COLO668 (cell line): ENCODE data around the gene LTBP3.

ENCODE experiments used
- DNase-seq: peaks from one replicate; lab custom pipeline; 2025; ENCODE audit not compliant: unreplicated experiment; lab: John Stamatoyannopoulos, UW

The LTBP3 gene

DNA sequence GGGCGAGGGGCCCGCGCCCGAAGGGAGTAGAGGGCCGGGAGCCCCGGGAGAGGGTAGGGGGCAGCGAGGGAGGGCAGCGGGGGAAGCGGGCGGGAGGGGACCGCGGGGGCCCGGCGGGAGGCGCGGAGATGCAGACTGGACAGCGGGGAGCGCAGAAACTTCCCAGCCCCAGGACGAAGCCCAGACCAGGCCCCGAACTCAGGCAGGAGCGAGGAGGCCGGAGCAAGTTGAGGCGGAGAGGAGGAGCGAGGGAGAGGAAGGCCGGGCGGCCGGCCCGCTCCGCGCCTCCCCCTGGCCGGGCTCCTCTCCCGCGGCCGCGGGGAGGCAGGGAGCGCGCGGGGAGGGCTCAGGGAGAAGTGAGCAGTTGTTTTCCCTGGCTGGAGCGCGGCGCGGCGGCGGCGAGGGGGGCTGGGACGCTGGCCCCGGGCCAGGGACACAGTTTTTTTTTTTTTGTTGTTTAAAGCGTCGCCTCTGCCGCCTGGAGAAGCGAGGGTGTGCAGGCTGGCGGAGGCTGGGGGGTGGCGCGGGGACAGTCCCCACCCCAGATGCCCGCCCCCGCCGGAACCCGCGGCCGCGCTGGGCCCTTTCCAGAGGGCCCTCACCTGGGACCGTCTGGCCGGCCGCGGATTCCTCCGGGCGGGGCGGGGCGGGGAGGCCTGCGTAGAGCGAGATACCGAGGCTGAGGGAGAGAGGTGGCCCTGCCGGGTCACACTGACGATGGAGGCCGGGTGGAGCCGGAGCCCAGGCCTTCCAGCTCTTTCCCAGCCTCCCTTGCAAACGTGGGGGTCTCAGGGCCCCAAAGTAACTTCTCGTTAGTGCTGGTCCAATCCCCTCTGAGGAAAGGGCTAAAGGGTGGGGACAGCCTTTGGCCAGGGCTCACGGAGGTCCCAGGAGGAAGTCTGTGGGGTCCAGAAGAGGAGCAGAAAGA lies at the start of gene LTBP3:
Gene LTBP3 (minus strand): TSS at position 358 of the 928 bp plus-strand sequence. CDS start 400 bp downstream, outside the sequence.
- DNase-seq, result peak; percentile 70

DNA sequence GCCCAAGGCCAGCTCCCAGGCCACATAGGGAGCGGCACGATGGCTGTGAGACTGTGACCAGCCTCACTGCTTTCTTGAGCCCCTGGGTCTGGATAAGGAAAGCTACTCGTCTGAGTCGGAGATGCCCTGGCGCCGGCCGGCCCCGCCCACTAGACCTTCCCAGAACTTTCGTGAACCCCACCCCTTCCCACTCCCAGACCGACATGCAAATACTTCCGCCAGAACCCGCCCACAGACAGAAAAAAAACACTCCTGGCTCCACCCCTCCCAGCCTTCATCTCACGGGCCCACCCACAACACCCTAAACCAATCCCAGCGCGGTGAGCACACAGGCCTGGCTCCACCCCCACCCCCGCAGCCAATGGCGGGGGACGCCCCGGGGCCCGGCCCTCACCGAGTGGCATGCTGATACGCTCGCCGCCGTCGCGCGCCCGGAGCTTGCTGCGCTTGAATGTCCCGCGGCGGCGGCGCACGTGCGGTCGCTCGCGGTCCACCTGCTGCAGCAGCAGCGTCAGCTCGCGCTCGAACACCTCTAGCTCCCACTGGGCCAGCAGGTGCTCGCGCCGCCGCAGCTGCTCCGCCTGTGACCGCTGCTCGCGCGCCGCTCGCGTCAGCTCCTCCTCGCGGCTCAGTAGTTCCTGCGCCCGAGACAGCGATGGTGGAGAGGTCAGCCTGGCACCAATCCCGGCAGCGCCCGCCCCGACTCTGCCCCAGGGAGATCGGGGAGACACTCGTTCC lies 48.9 kb upstream of the LTBP3 start:
- no peak for DNase-seq

DNA sequence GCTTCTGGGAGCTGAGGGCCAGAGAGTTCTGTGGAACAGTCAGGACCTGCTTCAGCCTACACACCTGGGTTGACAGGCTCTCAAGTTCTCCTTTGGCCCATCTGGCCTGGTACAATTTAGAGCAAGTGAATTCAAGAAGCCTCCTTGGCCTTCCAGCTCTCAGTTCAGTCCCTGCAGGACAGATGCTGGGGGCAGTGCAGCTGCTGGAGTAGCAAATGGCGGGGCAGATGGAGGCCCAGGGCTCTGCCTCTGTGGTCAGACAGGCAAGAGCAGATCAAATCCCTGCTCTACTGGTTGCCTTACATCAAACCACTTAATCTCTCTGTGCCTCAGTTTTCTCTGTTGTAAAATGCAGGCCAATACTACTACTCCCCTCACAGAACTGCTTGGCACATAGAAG lies 46.1 kb upstream of the LTBP3 start:
- DNase-seq, result no peak

DNA sequence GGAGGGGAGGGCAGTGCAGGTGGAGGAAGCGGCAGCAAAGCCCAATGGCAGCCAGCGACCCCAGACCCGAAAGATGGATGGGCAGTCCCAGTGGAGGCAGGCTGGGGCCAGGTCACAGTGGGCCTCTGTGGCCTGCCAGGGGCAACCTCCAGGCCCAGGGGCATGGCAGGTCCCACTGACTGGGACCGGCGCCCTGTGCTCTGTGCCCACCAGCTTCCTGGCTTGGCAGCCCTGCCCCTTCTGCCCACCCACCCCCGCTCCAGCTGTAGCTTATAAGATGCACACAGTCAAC lies 41.7 kb upstream of the LTBP3 start:
- DNase-seq, result no peak

DNA sequence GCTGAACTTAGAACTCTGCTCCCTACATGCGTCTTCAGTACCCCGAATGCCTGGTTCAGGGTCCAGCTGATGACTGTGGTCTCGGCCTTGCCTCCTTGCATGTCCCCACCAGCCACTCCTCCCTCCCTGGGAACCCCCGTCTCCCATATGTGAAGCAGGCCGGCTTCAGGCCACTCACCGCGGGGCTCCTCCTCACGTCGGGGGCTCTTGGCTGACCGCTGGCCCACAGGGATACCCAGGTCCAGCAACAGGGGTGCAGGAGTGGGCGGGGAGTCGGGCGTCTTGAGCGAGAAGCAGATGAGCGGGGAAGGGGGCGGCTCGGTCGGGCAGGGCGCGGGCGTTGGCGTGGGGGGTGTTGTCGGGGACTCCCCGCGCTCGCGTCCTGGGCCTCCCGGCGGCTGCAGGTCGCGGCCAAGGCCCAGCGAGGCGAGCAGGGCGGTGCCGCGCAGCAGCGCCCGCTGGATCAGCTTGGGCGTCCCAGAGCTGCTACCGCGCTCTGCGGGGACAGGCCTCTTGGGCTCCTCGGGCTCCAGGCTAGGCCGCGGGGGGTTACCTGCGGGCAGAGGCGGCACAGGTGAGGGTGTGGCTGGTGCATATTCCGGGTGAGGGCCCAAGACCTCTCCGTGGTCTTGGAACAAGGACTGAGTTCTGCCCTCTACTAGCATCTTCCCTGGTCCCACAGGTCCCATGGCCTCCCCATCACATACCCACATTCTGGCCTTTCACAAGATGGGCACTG lies 41.2 kb upstream of the LTBP3 start:
- no peak for DNase-seq

DNA sequence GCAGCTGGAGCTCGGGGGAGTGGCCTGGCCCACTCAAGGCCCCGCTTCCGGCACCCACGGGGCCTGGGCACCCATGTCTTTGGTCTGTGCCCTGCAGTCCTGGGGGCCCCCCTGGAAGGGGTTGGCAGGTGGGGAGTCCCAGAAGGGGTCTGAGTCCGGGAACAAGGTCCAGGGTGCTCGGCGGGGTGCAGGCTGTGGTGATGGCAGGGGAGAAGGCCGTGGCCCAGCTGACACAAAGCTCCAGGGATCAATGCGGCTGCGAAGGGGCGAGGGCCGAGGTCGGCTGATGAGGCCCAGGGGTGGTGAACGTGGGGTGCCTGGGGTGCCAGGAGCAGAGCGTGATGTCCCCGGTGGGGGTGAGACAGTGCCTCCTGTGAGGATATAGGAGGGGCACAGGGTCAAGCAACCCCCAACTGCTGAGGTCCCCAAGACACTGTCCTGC lies 40.1 kb upstream of the LTBP3 start:
- DNase-seq, result no peak

DNA sequence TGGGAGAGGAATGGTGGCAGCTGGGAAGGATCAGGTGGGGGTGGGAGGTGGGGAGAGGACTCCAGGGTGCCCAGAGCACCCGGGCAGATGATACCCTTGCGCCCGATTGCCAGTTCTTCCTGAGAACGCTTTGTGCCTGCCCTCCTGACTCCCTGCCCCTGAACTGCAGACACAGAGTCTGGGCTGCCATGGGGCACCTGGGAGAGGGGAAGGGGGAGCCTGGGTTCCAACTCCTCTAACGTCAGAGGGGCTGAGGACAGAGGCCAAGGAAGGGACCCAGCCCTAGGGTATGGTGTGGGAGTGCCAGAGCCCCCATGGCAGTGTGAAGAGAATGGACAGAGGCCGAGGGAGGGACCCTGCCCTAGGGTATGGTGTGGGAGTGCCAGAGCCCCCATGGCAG lies 38.4 kb upstream of the LTBP3 start:
- no peak for DNase-seq

DNA sequence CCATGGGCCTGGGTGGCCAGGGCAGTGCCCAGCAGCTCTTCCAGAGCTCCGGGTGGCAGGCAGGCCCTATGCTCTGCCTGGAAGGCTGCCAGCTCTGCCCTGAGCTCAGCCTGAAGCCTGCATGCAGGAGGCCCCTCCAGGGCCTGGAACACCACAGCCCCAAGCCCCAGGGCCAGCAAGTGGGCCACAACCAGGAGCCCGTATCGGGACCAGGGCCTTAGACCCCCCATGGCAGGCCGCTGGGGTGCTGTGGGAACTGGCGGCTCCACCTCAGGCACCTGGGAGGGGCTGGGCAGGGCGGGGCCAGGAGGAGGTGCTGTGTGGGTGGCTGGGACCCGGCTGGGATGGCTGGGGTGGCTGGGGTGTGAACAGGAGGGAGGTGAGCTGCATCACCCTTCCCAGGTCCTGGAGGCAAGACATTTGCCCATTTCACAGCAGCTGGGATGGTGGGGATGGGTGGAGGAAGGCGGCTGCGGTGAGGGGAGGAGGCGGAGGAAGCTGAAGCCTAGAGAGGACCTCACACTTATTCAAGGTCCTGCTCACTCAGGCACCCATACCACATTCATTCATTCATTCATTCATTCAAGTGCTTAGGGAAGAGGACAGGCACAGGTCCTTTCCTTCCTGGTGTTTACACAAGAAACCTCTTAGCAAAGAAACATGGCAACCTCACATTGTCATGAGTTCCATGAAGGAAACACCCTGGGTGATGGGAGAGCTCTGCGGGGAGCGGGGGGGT lies 37.6 kb upstream of the LTBP3 start, which contains the start of gene KCNK7:
Gene KCNK7 (minus strand): TSS at position 258 of the 739 bp plus-strand sequence. CDS start 28 bp downstream, at position 230.
- no peak for DNase-seq

DNA sequence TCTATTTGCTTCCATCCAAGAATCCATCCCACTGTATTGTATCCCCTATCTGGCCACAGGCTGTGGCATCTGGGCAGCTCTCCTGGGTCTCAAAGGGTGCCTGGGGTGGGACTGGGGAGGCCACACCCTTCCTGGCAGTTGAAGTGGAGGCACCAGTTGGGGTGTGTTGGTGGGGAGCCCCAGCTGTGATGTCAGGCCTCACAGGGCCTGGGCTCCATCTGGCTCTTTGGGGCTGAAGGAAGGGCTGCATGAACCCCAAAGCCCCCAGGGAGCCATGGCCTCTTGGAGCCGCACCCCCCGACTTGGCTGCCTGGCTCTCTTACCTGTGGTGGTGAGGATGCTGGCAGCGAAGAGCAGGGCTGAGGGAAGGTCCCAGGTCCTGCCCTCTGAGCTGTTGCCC lies 37.0 kb upstream of the LTBP3 start:
- no peak for DNase-seq

DNA sequence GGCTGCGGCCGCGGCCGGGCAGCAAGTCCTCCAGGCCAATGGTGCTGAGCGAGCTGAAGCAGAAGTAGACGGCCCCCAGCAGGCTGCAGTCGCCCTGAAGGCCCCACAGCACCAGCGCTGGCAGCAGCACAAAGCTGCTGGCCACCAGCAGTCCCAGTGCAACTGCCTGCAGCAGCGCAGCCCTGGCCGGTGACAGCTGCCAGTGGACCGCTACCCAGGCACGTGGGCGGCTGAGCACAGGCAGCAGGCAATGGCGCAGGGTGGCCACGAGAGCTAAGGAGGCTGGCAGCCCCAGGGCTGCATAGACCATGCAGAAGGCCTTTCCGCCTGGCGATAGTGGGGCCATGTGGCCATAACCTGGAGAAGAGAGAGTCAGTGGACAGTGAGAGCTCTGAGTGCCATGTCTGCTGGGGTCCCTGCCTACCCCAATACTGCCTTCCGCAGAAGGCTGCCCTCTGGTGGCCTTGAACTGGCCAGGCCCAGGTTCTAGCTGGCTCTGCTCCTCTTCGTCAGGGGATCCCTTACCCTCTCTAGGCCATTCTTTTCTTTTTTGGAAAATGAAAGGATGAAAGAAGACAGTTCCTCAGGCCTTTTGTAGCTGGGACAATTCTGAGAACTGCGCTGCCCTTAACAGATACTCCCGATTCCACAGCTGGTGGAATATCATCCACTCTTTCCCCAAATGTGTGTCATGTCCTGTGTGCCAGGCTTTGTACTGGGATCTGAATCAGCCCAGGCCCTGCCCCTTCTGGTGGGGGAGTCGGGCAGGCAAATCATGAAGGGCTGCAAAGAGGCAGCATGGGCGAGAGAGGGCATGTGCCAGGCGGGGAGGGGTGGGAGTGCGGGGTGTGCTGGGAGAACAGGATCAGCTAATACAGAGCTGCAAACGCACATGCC lies 35.6 kb upstream of the LTBP3 start:
- DNase-seq, result peak; percentile 47

DNA sequence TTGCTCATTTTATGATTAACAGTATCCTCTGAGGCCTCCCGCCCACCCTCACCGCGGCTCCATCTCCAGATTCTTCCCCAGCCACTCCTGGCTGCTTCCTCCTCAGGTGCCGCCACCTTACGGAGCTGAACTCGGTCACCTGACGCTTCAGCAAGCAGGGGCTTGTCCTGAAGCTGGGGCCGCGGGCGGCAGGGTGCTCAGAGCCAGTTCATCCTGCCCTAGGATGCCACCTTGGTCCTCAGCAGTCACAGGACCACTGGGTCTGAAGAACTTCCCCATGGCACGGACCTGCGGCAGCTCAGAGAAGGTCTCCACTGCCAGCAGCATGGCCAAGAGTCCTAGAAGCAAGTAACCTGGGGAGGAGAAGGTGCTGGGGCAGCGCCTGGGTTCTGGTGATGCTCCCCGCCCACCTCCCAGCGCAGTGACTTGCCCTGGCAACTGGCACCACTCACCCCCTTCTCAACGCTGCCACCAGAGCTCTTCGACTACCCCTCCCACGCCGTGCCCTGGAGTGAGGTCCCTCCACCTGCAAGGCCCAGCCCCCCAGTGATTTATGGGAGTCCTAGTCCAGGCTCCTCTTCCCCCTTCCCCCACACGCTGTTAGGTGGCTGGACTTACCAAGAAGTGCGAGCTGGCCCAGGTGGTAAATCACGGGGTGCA lies 34.8 kb upstream of the LTBP3 start:
- DNase-seq, result no peak

DNA sequence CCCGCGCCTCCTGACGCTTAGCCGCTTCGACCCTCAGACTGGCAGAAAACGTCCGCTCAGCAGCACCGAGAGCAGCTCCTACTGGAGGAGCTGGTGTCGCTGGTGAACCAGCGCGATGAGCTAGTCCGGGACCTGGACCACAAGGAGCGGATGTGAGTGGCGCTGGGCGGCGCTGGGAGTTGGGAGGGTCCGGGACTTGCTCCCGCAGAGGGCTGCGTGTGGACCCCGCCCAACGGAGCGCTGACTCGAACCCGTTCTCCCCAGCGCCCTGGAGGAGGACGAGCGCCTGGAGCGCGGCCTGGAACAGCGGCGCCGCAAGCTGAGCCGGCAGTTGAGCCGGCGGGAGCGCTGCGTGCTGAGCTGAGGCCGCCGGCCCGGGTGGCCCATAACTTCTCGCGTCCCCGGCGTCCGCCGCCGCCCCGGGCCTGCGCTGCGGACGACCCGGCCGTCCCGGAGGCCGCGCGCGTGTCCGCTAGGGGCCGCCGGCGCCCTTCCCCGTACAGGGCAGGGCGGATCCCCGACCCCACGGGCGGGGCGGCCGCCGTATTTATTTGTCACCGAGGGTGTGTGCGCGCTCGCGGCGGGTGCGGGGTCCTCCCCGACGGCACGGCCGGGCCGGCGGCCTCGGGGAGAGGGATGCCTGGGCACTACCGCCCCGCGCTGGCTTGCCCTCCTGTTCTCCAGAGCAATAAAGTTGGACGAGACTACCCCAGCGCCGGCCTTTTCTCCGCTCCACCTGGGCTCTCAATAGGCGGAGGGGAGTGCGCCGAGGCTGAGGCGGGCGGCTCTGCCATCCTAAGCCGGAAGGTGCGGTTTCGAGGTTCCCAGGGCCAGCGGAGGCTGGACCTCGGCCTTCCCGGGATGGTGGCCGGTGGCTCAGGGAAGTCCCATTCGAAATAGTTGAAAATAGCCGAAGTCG lies 34.0 kb upstream of the LTBP3 start:
- DNase-seq, result no peak

DNA sequence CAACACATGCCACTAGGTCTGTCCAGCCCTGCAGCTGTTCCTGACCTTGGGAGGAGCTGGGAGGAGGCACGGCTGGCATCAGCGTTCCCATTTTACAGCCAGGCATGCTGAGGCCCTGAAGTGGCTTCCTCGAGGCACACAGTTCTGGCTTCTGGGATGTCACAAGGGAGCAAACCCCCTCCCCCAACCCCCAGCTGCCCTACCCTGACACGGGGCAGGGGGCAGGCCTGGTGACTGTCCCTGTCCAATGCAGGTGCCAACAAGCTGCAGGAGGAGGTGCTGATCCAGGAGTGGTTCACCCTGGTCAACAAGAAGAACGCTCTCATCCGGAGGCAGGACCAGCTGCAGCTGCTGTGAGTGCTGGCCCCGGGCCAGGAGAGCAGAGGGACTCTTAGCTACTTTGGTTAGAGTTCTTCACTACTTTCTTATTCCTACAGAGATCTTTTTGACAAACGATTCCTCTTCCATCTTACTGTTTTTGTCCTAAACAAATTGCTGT lies 32.1 kb upstream of the LTBP3 start:
- peak; percentile 67 for DNase-seq

DNA sequence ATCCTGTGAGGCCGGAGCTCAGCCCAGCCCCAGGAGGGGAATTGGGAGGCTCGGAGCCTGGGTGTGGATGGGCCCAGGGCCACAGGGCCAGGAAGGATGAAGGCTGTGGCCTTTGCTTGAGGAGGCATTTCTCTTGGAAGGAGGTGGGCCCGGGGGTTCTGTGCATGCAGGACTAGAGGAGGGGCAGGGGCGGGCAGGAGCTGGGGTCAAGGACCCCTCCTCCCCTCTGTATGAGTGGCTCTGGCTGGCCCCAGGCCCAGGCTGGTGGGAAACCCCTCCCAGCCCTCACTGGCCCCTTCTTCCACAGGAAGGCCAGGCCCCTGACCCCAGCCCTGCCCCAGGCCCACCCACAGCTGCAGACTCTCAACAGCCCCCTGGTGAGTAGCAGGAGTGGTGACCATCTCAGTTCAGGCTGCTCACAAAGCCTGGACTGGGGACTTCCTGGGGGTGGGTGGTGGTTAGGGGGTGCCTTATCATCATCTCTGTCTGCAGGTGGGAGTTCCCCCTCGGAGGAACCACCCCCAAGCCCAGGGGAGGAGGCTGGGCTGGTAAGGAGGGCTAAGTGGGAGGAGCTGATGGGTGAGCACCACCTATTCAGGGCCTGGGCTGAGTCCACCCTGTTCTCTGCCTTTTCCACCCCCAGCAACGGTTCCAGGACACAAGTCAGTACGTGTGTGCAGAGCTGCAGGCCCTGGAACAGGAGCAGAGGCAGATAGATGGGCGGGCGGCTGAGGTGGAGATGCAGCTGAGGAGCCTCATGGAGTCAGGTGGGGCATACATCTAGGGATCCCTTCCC lies 31.5 kb upstream of the LTBP3 start:
- no peak for DNase-seq

DNA sequence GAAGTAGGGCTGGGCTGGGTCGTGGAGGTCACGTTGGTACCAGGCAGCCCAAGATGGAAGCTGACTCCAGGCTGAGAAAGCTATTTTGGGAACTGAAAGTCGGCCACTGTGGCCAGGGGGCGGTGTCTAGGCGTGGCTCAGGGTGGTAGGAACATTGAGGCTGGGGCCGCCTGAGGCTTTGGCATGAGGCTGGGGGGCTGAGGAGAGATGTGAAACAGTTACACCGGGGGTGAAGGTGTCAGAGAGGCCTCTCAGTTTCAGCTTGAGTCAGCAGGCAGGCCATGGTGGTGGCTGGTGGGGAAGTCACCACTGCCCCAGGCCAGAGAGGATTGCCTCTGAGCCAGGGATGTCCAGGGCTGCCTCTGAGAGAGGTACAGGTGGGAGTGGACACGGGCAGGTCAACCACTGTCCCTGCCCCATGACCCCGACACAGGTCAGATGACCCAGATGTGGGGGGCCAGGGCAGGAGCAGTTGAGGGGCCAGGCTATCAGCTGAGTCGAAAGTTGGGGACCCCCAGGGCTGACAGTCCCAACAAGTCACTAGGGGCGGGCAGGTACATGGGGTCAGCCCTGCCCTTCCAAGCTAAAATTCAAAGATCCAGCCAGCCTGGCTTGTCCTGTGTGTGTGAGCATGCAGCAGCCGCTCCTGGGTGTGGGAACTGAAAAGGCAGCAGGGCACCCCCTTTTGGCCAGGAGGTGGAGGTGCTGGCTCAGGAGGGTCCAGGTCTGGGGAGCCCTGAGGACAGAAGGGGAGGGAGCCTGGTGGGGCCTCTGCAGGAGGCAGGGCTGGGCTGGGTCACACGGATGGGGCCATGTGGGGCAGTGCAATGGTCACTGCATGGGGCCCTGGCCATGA lies 30.3 kb upstream of the LTBP3 start:
- DNase-seq, result peak; percentile 54

DNA sequence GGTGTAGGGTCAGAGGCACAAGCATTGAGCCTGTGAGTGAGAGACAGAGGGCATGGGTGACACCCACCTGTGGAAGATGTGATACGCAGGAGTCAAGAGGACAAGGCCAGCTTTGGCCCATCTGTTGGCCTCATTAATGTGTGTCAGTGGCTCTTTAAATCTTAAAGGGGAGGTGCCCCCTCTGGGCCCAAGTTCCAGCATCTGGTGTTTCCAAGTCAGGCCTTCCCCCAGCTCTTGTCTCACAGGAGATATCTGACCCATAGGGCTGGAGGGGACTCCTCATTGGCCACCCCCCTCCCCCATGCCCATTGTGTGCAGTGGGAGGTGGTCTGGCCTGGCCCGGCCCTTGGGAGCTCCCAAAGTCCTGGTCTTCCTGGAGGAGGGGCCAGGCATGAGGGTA lies 28.5 kb upstream of the LTBP3 start:
- DNase-seq, result no peak
